ENCODE data around the gene NUP93. TPM values are rescaled to one million over a fixed set of nuclear protein-coding genes. Genes with fewer than 3 reads are reported as not detected.

NUP93 gene
- total and polyA plus RNA-seq, 2 donors (not counting 3 experiments of a cell fraction or from before 2014, with no cell fraction given), result 62.3 to 124 TPM

DNA sequence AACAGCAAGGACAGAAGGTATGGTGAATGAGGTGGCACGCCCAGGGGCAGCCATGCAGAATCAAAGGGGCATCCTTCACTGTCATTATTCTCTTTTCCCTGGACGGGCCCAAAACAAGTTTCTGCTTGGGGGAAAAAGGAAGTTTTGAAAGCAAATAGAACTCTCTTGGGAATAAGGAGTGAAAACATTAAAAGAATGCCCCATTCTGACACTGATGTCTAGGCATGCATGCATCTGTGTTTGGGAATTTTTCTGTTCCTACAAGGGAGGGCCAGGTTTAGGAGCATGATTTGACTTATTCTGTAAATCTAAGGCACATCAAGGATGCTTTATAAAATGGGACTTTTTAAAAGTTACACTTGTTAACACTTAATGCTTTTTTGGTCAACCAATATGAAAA, 100.7 kb downstream of the NUP93 start:
- dilution Hi-C loops (cut with MboI; ENCODE audit: extremely low pct_ligation_motif_present, low sequenced_read_pairs), result no loop called here
- no peak for TF ChIP-seq MYC (IDR thresholded peaks at IDR 0.05; ENCODE audit: low read depth, low read length)
- no peak for TF ChIP-seq POLR2A (IDR thresholded peaks at IDR 0.05; ENCODE audit: low read depth, low read length)
- TF ChIP-seq, protein P1, sequence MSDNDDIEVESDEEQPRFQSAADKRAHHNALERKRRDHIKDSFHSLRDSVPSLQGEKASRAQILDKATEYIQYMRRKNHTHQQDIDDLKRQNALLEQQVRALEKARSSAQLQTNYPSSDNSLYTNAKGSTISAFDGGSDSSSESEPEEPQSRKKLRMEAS (IDR thresholded peaks at IDR 0.05; ENCODE audit: insufficient read depth, insufficient read length), result no peak
- no peak for TF ChIP-seq FOS (IDR thresholded peaks at IDR 0.05; ENCODE audit: borderline replicate concordance, insufficient read depth, low read length)
- no peak for TF ChIP-seq POLR2AphosphoS5 (IDR thresholded peaks at IDR 0.05; ENCODE audit: insufficient read depth, low read depth, low read length)
- TF ChIP-seq, protein P2, sequence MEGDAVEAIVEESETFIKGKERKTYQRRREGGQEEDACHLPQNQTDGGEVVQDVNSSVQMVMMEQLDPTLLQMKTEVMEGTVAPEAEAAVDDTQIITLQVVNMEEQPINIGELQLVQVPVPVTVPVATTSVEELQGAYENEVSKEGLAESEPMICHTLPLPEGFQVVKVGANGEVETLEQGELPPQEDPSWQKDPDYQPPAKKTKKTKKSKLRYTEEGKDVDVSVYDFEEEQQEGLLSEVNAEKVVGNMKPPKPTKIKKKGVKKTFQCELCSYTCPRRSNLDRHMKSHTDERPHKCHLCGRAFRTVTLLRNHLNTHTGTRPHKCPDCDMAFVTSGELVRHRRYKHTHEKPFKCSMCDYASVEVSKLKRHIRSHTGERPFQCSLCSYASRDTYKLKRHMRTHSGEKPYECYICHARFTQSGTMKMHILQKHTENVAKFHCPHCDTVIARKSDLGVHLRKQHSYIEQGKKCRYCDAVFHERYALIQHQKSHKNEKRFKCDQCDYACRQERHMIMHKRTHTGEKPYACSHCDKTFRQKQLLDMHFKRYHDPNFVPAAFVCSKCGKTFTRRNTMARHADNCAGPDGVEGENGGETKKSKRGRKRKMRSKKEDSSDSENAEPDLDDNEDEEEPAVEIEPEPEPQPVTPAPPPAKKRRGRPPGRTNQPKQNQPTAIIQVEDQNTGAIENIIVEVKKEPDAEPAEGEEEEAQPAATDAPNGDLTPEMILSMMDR (IDR thresholded peaks at IDR 0.05; ENCODE audit: extremely low read depth in 1 of 2, insufficient read depth in 1 of 2, low read depth in 1 of 2, low read length in 2 of 2), result no peak
- no peaks in the 10 kb centered on the region for H4K20me1 ChIP-seq (replicated peaks; ENCODE audit: control insufficient read depth, extremely low read depth, insufficient read depth, low read length)
- no peaks in the 10 kb centered on the region for H3K9me3 ChIP-seq (replicated peaks; ENCODE audit: control insufficient read depth, insufficient read depth, low read length)
- H3K4me3 ChIP-seq (replicated peaks in 1 of 3; ENCODE audit: insufficient read depth in 1 of 3, low read depth in 1 of 3, low read length in 3 of 3), result no peak overlapping the region
- ChIA-PET POLR2A (no interaction called here), CTCF (interaction anchor here (1.0 to 3.5 kb wide), 3 partner anchors 21 to 37 kb away, joined by 3 to 20 read pairs (median 4); no protein-coding TSS in a partner anchor)
- H3K36me3 ChIP-seq (ENCODE audit: control insufficient read depth in 2 of 2, extremely low read depth in 1 of 2, insufficient read depth in 2 of 2, low read length in 2 of 2), result peaks cover 16 to 26% of the 10 kb centered on the region in 2 experiments
- no peak for FAIRE-seq
- no peaks in the 10 kb centered on the region for H3K79me2 ChIP-seq (ENCODE audit: control insufficient read depth, insufficient read depth, low read length)
- no peak overlapping the region for H3K27ac ChIP-seq (ENCODE audit: insufficient read depth, low read depth, low read length)
- no peak overlapping the region for H3K4me2 ChIP-seq (ENCODE audit: insufficient read depth, low read length)
- H3K9me1 ChIP-seq (replicated peaks; ENCODE audit: control insufficient read depth, extremely low read depth, insufficient read depth, low read length), result no peaks in the 10 kb centered on the region
- no peak overlapping the region for H3K9ac ChIP-seq (replicated peaks; ENCODE audit: extremely low read depth, insufficient read depth, low read length)
- BruUV-seq (replicated peaks), result no TSS peak
- no peaks in the 10 kb centered on the region for H3K4me1 ChIP-seq (ENCODE audit: control insufficient read depth, extremely low read depth, insufficient read depth, low read length)
- H2AFZ ChIP-seq (ENCODE audit: low read depth, low read length), result no peak overlapping the region
- no peak for DNase-seq (ENCODE audit: low read depth, low spot score)
- intact Hi-C loops (cut with micrococcal nuclease), result no loop called here
- no peaks in the 10 kb centered on the region for H3K27me3 ChIP-seq (ENCODE audit: control insufficient read depth in 2 of 2, insufficient read depth in 2 of 2, low read length in 2 of 2)

DNA sequence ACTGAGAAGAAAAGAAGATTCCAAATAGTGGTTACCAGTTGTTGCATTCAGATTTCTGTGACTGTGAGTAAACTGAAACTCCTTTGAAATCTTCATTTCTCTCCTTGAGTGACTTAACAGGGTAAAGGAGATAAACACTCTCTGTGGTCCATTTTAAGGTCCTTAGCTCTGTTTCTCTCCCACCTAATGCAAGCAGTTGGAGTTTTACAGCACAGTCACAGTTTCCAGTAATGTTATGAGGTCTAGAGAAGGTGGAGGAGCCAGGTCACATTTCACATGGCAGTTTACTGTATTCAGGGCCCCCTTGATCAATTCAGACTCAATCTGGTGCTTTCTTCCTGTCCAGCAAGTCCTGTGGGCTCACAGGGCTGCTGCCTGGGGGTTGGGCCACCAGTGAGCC, 102.8 kb downstream of the NUP93 start:
- intact Hi-C loops (cut with micrococcal nuclease) (no loop called here), dilution Hi-C loops (cut with MboI; ENCODE audit: extremely low pct_ligation_motif_present, low sequenced_read_pairs) (no loop called here)
- Histone ChIP-seq H3K27me3 (ENCODE audit: control insufficient read depth in 2 of 2, insufficient read depth in 2 of 2, low read length in 2 of 2) (no peaks in the 10 kb centered on the region), H3K27ac (ENCODE audit: insufficient read depth, low read depth, low read length) (no peak overlapping the region), H3K9ac (replicated peaks; ENCODE audit: extremely low read depth, insufficient read depth, low read length) (no peak overlapping the region), H3K79me2 (ENCODE audit: control insufficient read depth, insufficient read depth, low read length) (no peaks in the 10 kb centered on the region), H3K4me3 (replicated peaks in 1 of 3; ENCODE audit: insufficient read depth in 1 of 3, low read depth in 1 of 3, low read length in 3 of 3) (no peak overlapping the region), H3K4me1 (ENCODE audit: control insufficient read depth, extremely low read depth, insufficient read depth, low read length) (no peaks in the 10 kb centered on the region), H2AFZ (ENCODE audit: low read depth, low read length) (no peak overlapping the region), H3K9me3 (replicated peaks; ENCODE audit: control insufficient read depth, insufficient read depth, low read length) (no peaks in the 10 kb centered on the region), H3K36me3 (ENCODE audit: control insufficient read depth in 2 of 2, extremely low read depth in 1 of 2, insufficient read depth in 2 of 2, low read length in 2 of 2) (peaks cover 23 to 28% of the 10 kb centered on the region in 2 experiments), H4K20me1 (replicated peaks; ENCODE audit: control insufficient read depth, extremely low read depth, insufficient read depth, low read length) (no peaks in the 10 kb centered on the region), H3K9me1 (replicated peaks; ENCODE audit: control insufficient read depth, extremely low read depth, insufficient read depth, low read length) (no peaks in the 10 kb centered on the region), H3K4me2 (ENCODE audit: insufficient read depth, low read length) (no peak overlapping the region)
- ChIA-PET CTCF (interaction anchor here (3.5 kb wide), 1 partner anchor 40 kb away, joined by 20 read pairs; no protein-coding TSS in a partner anchor), POLR2A (no interaction called here)
- no peak for DNase-seq (ENCODE audit: low read depth, low spot score)
- FAIRE-seq, result no peak
- BruUV-seq (replicated peaks), result no TSS peak
- TF ChIP-seq, protein P2 (IDR thresholded peaks at IDR 0.05; ENCODE audit: extremely low read depth in 1 of 2, insufficient read depth in 1 of 2, low read depth in 1 of 2, low read length in 2 of 2), result no peak
- TF ChIP-seq MYC (IDR thresholded peaks at IDR 0.05; ENCODE audit: low read depth, low read length), result no peak
- no peak for TF ChIP-seq EZH2 (IDR thresholded peaks at IDR 0.05; ENCODE audit: borderline replicate concordance, low read depth, low read length, severe bottlenecking)
- no peak for TF ChIP-seq FOS (IDR thresholded peaks at IDR 0.05; ENCODE audit: borderline replicate concordance, insufficient read depth, low read length)
- TF ChIP-seq, protein P1 (IDR thresholded peaks at IDR 0.05; ENCODE audit: insufficient read depth, insufficient read length), result no peak
- no peak for TF ChIP-seq GATA2 (IDR thresholded peaks at IDR 0.05; ENCODE audit: insufficient read depth, insufficient read length, low read depth, low read length)
- no peak for TF ChIP-seq JUN (IDR thresholded peaks at IDR 0.05; ENCODE audit: borderline replicate concordance, insufficient read depth, insufficient read length, low read depth)
- no peak for TF ChIP-seq POLR2A (IDR thresholded peaks at IDR 0.05; ENCODE audit: low read depth, low read length)
- no peak for TF ChIP-seq POLR2AphosphoS5 (IDR thresholded peaks at IDR 0.05; ENCODE audit: insufficient read depth, low read depth, low read length)
